Measurements from ENCODE around the gene ACOT7. TPM values are rescaled to one million over a fixed set of nuclear protein-coding genes. Genes with fewer than 3 reads are reported as not detected.

ACOT7 gene
- total RNA-seq, 6 donors from 2014 or later: 8.2 to 33.4 (median 26.5) TPM

GRCh38 chr1:6414443-6414844, 20.9 kb upstream of the ACOT7 start:
- TF ChIP-seq CTCF (IDR thresholded peaks at IDR 0.05) (peak in 2 of 6 experiments; percentile 13 to 27), POLR2AphosphoS5 (IDR thresholded peaks at IDR 0.05) (no peak)
- Histone ChIP-seq H3K4me1 (peaks cover 8 to 22% (median 8%) of the 10 kb centered on the region in 4 donors), H3K27me3 (peaks cover 3 to 25% (median 16%) of the 10 kb centered on the region in 4 donors), H3K9me3 (no peaks in the 10 kb centered on the region), H3K4me3 (no peak overlapping the region), H3K36me3 (no peaks in the 10 kb centered on the region), H3K27ac (no peak overlapping the region)
- WGBS, 2 donors: 5 to 6% methylated on average over 14 to 15 of the region's 15 CpGs
- no peak for DNase-seq
- ATAC-seq (ENCODE audit: low FRiP score in 2 of 2): peak in 1 of 2 donors; percentile 54

GRCh38 chr1:6412896-6413295, 19.3 kb upstream of the ACOT7 start:
- H3K27me3 ChIP-seq: peaks cover 0 to 9% (median 3%) of the 10 kb centered on the region in 4 donors
- no peaks in the 10 kb centered on the region for H3K36me3 ChIP-seq
- ATAC-seq (ENCODE audit: low FRiP score in 2 of 2) (no peak), DNase-seq (no peak)
- no peak overlapping the region for H3K27ac ChIP-seq
- no peak overlapping the region for H3K4me3 ChIP-seq
- WGBS, 2 donors: 34 to 39% methylated on average over 6 of the region's 6 CpGs
- no peaks in the 10 kb centered on the region for H3K9me3 ChIP-seq
- TF ChIP-seq POLR2A (IDR thresholded peaks at IDR 0.05): no peak
- no peak for TF ChIP-seq POLR2AphosphoS5 (IDR thresholded peaks at IDR 0.05)
- no peak for TF ChIP-seq EP300 (IDR thresholded peaks at IDR 0.05)
- TF ChIP-seq CTCF (IDR thresholded peaks at IDR 0.05): no peak
- peaks cover 0 to 9% (median 0%) of the 10 kb centered on the region in 4 donors for H3K4me1 ChIP-seq

DNA sequence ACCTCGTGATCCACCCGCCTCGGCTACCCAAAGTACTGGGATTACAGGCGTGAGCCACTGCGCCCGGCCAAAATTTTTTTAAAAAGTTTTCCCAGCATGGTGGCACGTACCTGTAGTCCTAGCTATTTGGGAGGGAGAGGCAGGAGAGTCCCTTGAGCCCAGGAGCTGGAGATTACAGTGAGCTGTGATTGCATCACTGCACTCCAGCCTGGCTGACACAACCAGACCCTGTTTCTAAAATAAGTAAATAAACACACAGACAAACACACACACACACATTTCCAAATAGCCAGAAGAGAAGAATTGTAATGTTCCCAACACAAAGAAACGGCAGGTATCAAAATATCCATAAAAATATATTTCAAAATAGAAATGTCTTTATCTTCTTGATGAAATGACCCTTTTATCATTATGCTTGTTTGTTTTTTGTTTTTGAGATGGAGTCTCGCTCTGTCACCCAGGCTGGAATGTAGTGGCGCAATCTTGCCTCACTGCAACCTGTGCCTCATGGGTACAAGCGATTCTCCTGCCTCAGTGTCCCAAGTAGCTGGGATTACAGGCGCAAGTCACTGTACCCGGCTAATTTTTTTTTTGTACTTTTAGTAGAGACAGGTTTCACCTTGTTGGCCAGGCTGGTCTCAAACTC, 16.8 kb upstream of the ACOT7 start:
- Histone ChIP-seq H3K4me1 (peaks cover 0 to 9% (median 0%) of the 10 kb centered on the region in 4 donors), H3K27me3 (peaks cover 0 to 2% (median 0%) of the 10 kb centered on the region in 4 donors), H3K4me3 (no peak overlapping the region), H3K27ac (no peak overlapping the region), H3K9me3 (no peaks in the 10 kb centered on the region), H3K36me3 (no peaks in the 10 kb centered on the region)
- TF ChIP-seq POLR2AphosphoS5 (IDR thresholded peaks at IDR 0.05) (no peak), EP300 (IDR thresholded peaks at IDR 0.05) (no peak), CTCF (IDR thresholded peaks at IDR 0.05) (no peak), POLR2A (IDR thresholded peaks at IDR 0.05) (no peak)
- 81 to 85% methylated on average over 13 of the region's 13 CpGs for WGBS, 2 donors
- DNase-seq: no peak
- ATAC-seq (ENCODE audit: low FRiP score in 2 of 2): no peak

- Histone ChIP-seq H3K4me3 (no peak overlapping the region), H3K4me1 (peaks cover 0 to 6% (median 0%) of the 10 kb centered on the region in 4 donors), H3K27me3 (no peaks in the 10 kb centered on the region), H3K36me3 (no peaks in the 10 kb centered on the region), H3K27ac (no peak overlapping the region), H3K9me3 (no peaks in the 10 kb centered on the region)
- DNase-seq: no peak
- ATAC-seq (ENCODE audit: low FRiP score in 2 of 2): no peak
- WGBS, 2 donors: 82 to 91% methylated on average over 6 of the region's 6 CpGs
- TF ChIP-seq POLR2AphosphoS5 (IDR thresholded peaks at IDR 0.05): no peak
- TF ChIP-seq EP300 (IDR thresholded peaks at IDR 0.05): no peak
Observed at GRCh38 chr1:6409733-6410132, 16.2 kb upstream of the ACOT7 start.

DNA sequence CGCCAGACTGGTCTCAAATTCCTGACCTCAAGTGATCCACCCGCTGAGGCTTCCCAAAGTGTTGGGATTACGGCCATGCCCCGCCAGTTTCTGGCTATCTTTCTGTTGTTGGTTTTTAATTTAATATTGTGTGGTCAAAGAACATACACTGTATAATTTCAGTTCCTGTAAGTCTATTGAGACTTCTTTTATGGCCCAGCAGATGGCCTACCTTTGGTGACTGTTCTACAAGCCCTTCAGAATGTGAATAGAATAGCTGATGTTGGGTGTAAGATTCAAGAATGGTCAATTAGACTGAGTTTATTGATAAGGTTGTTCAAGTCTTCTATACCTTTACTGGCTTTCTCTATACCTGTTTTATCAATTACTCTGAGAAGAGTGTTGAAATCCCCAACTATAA, 15.5 kb upstream of the ACOT7 start:
- Histone ChIP-seq H3K27me3 (no peaks in the 10 kb centered on the region), H3K36me3 (no peaks in the 10 kb centered on the region), H3K9me3 (no peaks in the 10 kb centered on the region), H3K27ac (no peak overlapping the region), H3K4me3 (no peak overlapping the region), H3K4me1 (peaks cover 0 to 5% (median 0%) of the 10 kb centered on the region in 4 donors)
- ATAC-seq (ENCODE audit: low FRiP score in 2 of 2) (no peak), DNase-seq (no peak)
- 88 to 90% methylated on average over 4 of the region's 4 CpGs for WGBS, 2 donors
- no peak for TF ChIP-seq CTCF (IDR thresholded peaks at IDR 0.05)
